AG09319 (cell line): ENCODE data around the gene ITPK1.

ENCODE experiments used
- DNase-seq: peaks from one replicate; pipeline ENCODE4 v3.0.0-alpha.2; 2010; ENCODE audit warnings: low read depth; ENCODE audit errors: extremely low read depth
- TF ChIP-seq, protein P1 (sequence below): IDR thresholded peaks from 2 replicates; pipeline ENCODE4 v1.5.1; 2011; ENCODE audit warnings: low read depth, mild to moderate bottlenecking, inconsistent platforms, low read length, moderate library complexity

The ITPK1 gene

GRCh38 chr14:93060841-93061240 is 54.9 kb downstream of the ITPK1 start:
- no peak for DNase-seq
- TF ChIP-seq, protein P1, sequence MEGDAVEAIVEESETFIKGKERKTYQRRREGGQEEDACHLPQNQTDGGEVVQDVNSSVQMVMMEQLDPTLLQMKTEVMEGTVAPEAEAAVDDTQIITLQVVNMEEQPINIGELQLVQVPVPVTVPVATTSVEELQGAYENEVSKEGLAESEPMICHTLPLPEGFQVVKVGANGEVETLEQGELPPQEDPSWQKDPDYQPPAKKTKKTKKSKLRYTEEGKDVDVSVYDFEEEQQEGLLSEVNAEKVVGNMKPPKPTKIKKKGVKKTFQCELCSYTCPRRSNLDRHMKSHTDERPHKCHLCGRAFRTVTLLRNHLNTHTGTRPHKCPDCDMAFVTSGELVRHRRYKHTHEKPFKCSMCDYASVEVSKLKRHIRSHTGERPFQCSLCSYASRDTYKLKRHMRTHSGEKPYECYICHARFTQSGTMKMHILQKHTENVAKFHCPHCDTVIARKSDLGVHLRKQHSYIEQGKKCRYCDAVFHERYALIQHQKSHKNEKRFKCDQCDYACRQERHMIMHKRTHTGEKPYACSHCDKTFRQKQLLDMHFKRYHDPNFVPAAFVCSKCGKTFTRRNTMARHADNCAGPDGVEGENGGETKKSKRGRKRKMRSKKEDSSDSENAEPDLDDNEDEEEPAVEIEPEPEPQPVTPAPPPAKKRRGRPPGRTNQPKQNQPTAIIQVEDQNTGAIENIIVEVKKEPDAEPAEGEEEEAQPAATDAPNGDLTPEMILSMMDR: no peak

DNA sequence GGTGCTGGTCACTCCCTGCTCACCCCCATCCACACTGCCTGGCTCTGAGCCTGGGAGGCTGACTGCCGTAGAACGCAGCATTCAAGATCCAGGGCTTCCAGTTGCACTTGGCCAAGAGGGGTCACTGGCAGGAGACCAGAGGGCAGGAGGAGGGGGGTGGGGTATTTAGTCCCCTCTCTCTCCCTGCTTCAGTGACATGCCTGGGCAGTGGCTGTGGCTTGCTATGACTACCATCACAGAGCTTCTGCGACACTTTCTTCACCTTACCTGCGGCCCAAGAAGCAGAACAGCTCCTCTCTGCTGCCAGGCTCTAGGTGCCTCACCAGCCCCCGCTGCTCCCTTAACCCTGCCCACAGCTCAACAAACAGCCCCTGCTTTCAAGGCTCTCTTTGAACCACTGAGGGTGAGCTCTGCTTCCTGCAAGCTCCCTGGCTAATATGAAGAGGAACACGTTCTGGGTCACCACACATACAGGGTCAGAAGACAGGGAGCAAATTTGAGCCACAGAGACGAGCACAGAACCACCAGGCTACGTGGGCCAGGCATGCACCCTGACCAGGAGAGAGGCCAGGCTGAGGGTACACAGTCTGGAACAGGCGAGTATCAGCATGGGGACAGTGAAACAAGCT is 55.7 kb downstream of the ITPK1 start:
- DNase-seq: no peak
- TF ChIP-seq, protein P1: no peak

DNA sequence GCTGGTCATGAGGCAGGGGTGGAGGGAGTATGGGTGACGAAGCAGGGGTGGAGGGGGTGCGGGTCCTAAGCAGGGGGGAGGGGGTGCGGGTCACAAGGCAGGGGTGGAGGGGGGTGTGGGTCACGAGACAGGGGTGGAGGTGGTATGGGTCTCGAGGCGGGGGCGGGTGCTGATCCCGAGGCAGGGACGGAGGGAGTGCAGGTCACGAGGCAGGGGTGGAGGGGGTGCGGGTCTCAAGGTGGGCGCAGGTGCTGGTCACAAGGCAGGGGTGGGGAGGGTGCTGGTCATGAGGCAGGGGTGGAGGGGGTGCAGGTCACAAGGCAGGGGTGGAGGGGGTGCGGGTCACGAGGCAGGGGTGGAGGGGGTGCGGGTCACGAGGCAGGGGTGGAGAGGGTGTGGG is 56.5 kb downstream of the ITPK1 start:
- DNase-seq: no peak
- TF ChIP-seq, protein P1: no peak

- TF ChIP-seq, protein P1: no peak
- no peak for DNase-seq
Observed at GRCh38 chr14:93057586-93058280, 58.0 kb downstream of the ITPK1 start.

GRCh38 chr14:93056840-93057585 is 58.7 kb downstream of the ITPK1 start:
- TF ChIP-seq, protein P1: no peak
- DNase-seq: no peak

GRCh38 chr14:93056166-93056839 is 59.4 kb downstream of the ITPK1 start:
- TF ChIP-seq, protein P1: no peak
- DNase-seq: no peak
